Tibial artery (tissue), 4 donors: ENCODE data around the gene PSMB11.

ENCODE experiments used
- DNase-seq, 2 donors: peaks; one replicate each; pipeline ENCODE4 v3.0.0-alpha.2; 2019
- H3K27ac ChIP-seq, 2 donors: fragments of 200-600 bp; sonication (generic) in 1 of 2; 1 replicate in 1 of 2; 2 replicates in 1 of 2; pipeline ENCODE4 v1.5.1; 2018 to 2019; ENCODE audit warnings: mild to moderate bottlenecking in 1 of 2
- H3K27me3 ChIP-seq, 2 donors: fragments of 200-600 bp; sonication (generic) in 1 of 2; one replicate each; pipeline versions ENCODE4 v1.5.1 to v1.6.0; 2016 to 2019
- H3K36me3 ChIP-seq, 3 donors: fragments of 200-600 bp; sonication (generic) in 2 of 3; one replicate each; pipeline ENCODE4 v1.5.1; 2016 to 2019; ENCODE audit warnings: mild to moderate bottlenecking in 2 of 3
- H3K4me1 ChIP-seq, 4 donors: fragments of 200-600 bp; sonication (generic) in 2 of 4; 1 replicate in 3 of 4; 2 replicates in 1 of 4; pipeline ENCODE4 v1.5.1; 2016 to 2019
- H3K4me3 ChIP-seq, 2 donors: fragments of 200-600 bp; sonication (generic) in 1 of 2; 1 replicate in 1 of 2; 2 replicates in 1 of 2; pipeline ENCODE4 v1.5.1; 2018 to 2019; ENCODE audit warnings: mild to moderate bottlenecking in 2 of 2
- H3K9me3 ChIP-seq, 3 donors: fragments of 200-600 bp; sonication (generic) in 1 of 3; one replicate each; pipeline ENCODE4 v1.5.1; 2016 to 2019
- CTCF ChIP-seq, 2 experiments: fragments of 200-600 bp in 1 of 2; fragments of 450-650 bp in 1 of 2; IDR thresholded peaks; one replicate each; pipeline ENCODE4 v1.5.1; 2017 to 2019; ENCODE audit warnings: antibody characterized with exemption in 2 of 2, mild to moderate bottlenecking in 1 of 2, moderate library complexity in 1 of 2
- intact Hi-C: fragments of 100-400 bp; cut with DNase I; formaldehyde crosslinking; loops from one replicate; pipeline ENCODE4 v1.15.0; 2023; ENCODE audit warnings: low total_unique reads

PSMB11 gene

DNA sequence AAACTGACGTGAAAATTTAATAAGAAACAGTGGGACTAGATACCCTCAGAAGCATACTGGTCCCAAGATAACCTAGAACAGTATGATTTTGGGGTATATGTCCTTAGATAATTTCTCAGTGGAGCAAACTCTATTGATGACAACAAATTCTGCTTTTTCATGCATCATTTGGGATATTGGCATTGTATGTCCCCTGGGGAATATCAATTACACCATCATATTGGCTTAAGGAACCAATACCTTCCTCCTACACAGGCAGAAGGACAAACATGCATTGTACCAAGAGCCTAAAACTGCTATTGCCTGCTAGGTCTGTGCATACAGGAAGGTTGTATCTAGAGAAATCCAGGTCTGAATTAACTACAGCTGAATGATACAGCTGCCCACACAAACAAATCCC, 32.9 kb downstream of the PSMB11 start:
- Histone ChIP-seq H3K4me1 (peaks cover 0 to 53% (median 30%) of the 10 kb centered on the region in 4 donors), H3K27me3 (no peaks in the 10 kb centered on the region), H3K36me3 (peaks cover 65 to 72% (median 66%) of the 10 kb centered on the region in 3 donors), H3K27ac (no peak overlapping the region), H3K4me3 (no peak overlapping the region), H3K9me3 (no peaks in the 10 kb centered on the region)
- intact Hi-C loops, result no loop called here
- TF ChIP-seq CTCF (IDR thresholded peaks at IDR 0.05), result no peak
- no peak for DNase-seq

GRCh38 chr14:23076785-23077408, 34.9 kb downstream of the PSMB11 start:
- no peaks in the 10 kb centered on the region for H3K27me3 ChIP-seq
- no peaks in the 10 kb centered on the region for H3K9me3 ChIP-seq
- H3K4me3 ChIP-seq, result no peak overlapping the region
- peaks cover 85 to 91% (median 86%) of the 10 kb centered on the region in 3 donors for H3K36me3 ChIP-seq
- intact Hi-C loops, result no loop called here
- H3K4me1 ChIP-seq, result peaks cover 0 to 37% (median 17%) of the 10 kb centered on the region in 4 donors
- no peak for DNase-seq
- peak overlapping the region; percentile 65 to 69 for H3K27ac ChIP-seq
- peak; percentile 52 for TF ChIP-seq CTCF (IDR thresholded peaks at IDR 0.05)

- H3K27me3 ChIP-seq, result no peaks in the 10 kb centered on the region
- no peaks in the 10 kb centered on the region for H3K9me3 ChIP-seq
- no peak overlapping the region for H3K4me3 ChIP-seq
- no peak for TF ChIP-seq CTCF (IDR thresholded peaks at IDR 0.05)
- intact Hi-C loops, result no loop called here
- peaks cover 0 to 31% (median 12%) of the 10 kb centered on the region in 4 donors for H3K4me1 ChIP-seq
- DNase-seq, result no peak
- H3K27ac ChIP-seq, result peak overlapping the region; percentile 65 to 69
- peaks cover 88 to 96% (median 89%) of the 10 kb centered on the region in 3 donors for H3K36me3 ChIP-seq
These were observed 36.0 kb downstream of the PSMB11 start for GRCh38 chr14:23077962-23078361.

DNA sequence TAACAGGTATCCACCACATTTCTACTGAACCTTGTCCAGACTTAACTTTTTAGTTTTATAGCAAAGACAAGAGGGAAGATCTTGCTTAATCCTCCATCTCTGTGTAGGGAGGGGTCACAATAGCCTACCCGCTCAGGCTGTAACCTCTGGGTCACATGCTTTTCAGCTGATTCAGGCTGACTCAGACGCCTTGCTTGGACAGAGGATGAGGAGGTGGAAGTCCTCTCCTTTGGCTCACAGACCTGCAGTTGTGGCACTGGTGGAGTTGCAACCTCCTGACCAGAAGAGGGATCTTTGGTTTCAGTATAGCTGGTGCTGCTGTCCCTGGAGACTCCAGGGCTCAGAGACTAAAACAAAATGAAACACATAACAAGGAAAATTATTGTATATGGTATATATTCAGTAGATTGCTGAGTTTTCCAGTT, 36.7 kb downstream of the PSMB11 start:
- DNase-seq, result peak; percentile 90 to 94
- Histone ChIP-seq H3K9me3 (no peaks in the 10 kb centered on the region), H3K4me3 (no peak overlapping the region), H3K27ac (peak overlapping the region; percentile 65 to 69), H3K27me3 (no peaks in the 10 kb centered on the region), H3K36me3 (peaks cover 89 to 96% (median 90%) of the 10 kb centered on the region in 3 donors), H3K4me1 (peaks cover 0 to 31% (median 12%) of the 10 kb centered on the region in 4 donors)
- intact Hi-C loops, result no loop called here
- no peak for TF ChIP-seq CTCF (IDR thresholded peaks at IDR 0.05)

DNA sequence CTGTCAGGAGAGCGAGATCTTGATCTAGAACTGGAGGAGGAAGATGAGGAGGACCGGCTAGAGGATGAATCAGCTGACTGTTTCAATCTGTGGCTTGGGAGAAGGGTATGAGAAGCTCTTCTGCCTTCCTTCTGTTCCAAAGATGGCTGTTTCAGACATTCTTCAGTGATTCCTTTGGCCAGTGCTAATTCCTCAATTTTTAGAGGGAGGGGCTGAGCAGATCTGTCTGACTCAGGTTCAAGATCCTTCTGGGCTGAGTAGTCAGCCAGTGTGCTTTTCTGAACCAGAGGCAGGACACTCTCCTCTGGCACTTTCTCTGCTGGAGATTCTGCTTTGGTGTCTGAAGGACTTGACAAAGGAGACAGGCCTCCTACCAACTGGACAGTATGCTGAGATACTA, 37.7 kb downstream of the PSMB11 start:
- Histone ChIP-seq H3K4me3 (no peak overlapping the region), H3K4me1 (peaks cover 0 to 31% (median 12%) of the 10 kb centered on the region in 4 donors), H3K27ac (peak overlapping the region; percentile 65 to 69), H3K27me3 (no peaks in the 10 kb centered on the region), H3K9me3 (no peaks in the 10 kb centered on the region), H3K36me3 (peaks cover 91 to 96% (median 92%) of the 10 kb centered on the region in 3 donors)
- no peak for TF ChIP-seq CTCF (IDR thresholded peaks at IDR 0.05)
- no peak for DNase-seq
- intact Hi-C loops, result no loop called here
